MCF 10A (cell line): Measurements from ENCODE around the gene PXYLP1. TPM values are rescaled to one million over a fixed set of nuclear protein-coding genes. Genes with fewer than 3 reads are reported as not detected.

ENCODE experiments used
- BruUV-seq: library from RNA; stranded (reverse); fragments of 400-500 nt; replicated peaks from 2 replicates; lab custom pipeline; 2021; lab: Mats Ljungman, UMichigan
- CTCF ChIA-PET: fragments of 300-600 bp; sonication (Branson Sonifier 250); formaldehyde crosslinking; extraction: SDS; loops from one replicate; lab custom pipeline; 2021; ENCODE audit warnings: antibody characterized with exemption, inconsistent platforms; lab: Yijun Ruan, JAX
- POLR2A ChIA-PET: fragments of 300-600, 350-650 bp; sonication (Branson Sonifier 250); formaldehyde crosslinking; extraction: SDS; loops from one replicate; lab custom pipeline; 2020; ENCODE audit warnings: antibody characterized with exemption, inconsistent platforms; lab: Yijun Ruan, JAX
- DNase-seq: peaks from one replicate; pipeline ENCODE4 v3.0.0-alpha.2; 2018; ENCODE audit not compliant: unreplicated experiment
- H3K27ac Mint-ChIP-seq: one replicate; pipeline ENCODE4 v1.8.0; 2022; ENCODE audit warnings: mild to moderate bottlenecking, low read depth, mixed read lengths; ENCODE audit not compliant: unreplicated experiment
- H3K27me3 Mint-ChIP-seq: one replicate; pipeline ENCODE4 v1.8.0; 2022; ENCODE audit warnings: mixed read lengths; ENCODE audit not compliant: insufficient read depth, unreplicated experiment
- H3K36me3 Mint-ChIP-seq: one replicate; pipeline ENCODE4 v1.8.0; 2022; ENCODE audit warnings: mild to moderate bottlenecking, moderate library complexity, mixed read lengths; ENCODE audit not compliant: insufficient read depth, unreplicated experiment
- H3K4me1 Mint-ChIP-seq: one replicate; pipeline ENCODE4 v1.8.0; 2022; ENCODE audit warnings: mixed read lengths; ENCODE audit not compliant: insufficient read depth, unreplicated experiment
- H3K4me3 Mint-ChIP-seq: one replicate; pipeline ENCODE4 v1.8.0; 2022; ENCODE audit warnings: mild to moderate bottlenecking, moderate library complexity, mixed read lengths; ENCODE audit not compliant: unreplicated experiment
- H3K9me3 Mint-ChIP-seq: one replicate; pipeline ENCODE4 v1.8.0; 2022; ENCODE audit warnings: mixed read lengths; ENCODE audit not compliant: unreplicated experiment
- CTCF ChIP-seq: fragments of 200-600 bp; IDR thresholded peaks from one replicate; pipeline ENCODE4 v1.8.0; 2022; ENCODE audit warnings: antibody characterized with exemption, mild to moderate bottlenecking; ENCODE audit not compliant: unreplicated experiment
- intact Hi-C: fragments of 100-400 bp; cut with micrococcal nuclease; formaldehyde crosslinking; loops from 2 replicates; pipeline ENCODE4 v1.14.1; 2022
- total RNA-seq: library from RNA; stranded (reverse); gene quantifications from 2 replicates; pipeline ENCODE4 v1.2.3, GENCODE V29; 2022

PXYLP1 gene
- total RNA-seq, 1 experiment from 2014 or later, result 2.1 TPM

- intact Hi-C loops, result no loop called here
Observed at GRCh38 chr3:141342386-141342785, 110.8 kb downstream of the PXYLP1 start.

GRCh38 chr3:141343077-141343476 lies 111.5 kb downstream of the PXYLP1 start:
- POLR2A ChIA-PET, result no interaction called here
- DNase-seq, result no peak
- H3K9me3 Mint-ChIP-seq, result peaks cover 17% of the 10 kb centered on the region
- TF ChIP-seq CTCF, result no peak
- H3K27me3 Mint-ChIP-seq, result no peaks in the 10 kb centered on the region
- CTCF ChIA-PET, result interaction anchor here (0.7 to 0.8 kb wide), 2 partner anchors 107 to 112 kb away, joined by 4 to 6 read pairs; no protein-coding TSS in a partner anchor
- intact Hi-C loops, result no loop called here
- no peaks in the 10 kb centered on the region for H3K36me3 Mint-ChIP-seq
- no TSS peak for BruUV-seq
- no peak overlapping the region for H3K4me3 Mint-ChIP-seq
- no peak overlapping the region for H3K27ac Mint-ChIP-seq
- no peaks in the 10 kb centered on the region for H3K4me1 Mint-ChIP-seq

More at GRCh38 chr3:141342386-141342785, 110.8 kb downstream of the PXYLP1 start:
- no peaks in the 10 kb centered on the region for H3K27me3 Mint-ChIP-seq
- POLR2A ChIA-PET, result no interaction called here
- peaks cover 17% of the 10 kb centered on the region for H3K9me3 Mint-ChIP-seq
- no peak for DNase-seq
- no peaks in the 10 kb centered on the region for H3K36me3 Mint-ChIP-seq
- no peak for TF ChIP-seq CTCF
- no TSS peak for BruUV-seq
- CTCF ChIA-PET, result interaction anchor here (0.7 to 0.8 kb wide), 2 partner anchors 108 to 113 kb away, joined by 4 to 6 read pairs; no protein-coding TSS in a partner anchor
- no peak overlapping the region for H3K4me3 Mint-ChIP-seq
- H3K27ac Mint-ChIP-seq, result no peak overlapping the region
- H3K4me1 Mint-ChIP-seq, result no peaks in the 10 kb centered on the region

- BruUV-seq, result no TSS peak
- no peaks in the 10 kb centered on the region for H3K27me3 Mint-ChIP-seq
- no peak overlapping the region for H3K4me3 Mint-ChIP-seq
- no peaks in the 10 kb centered on the region for H3K36me3 Mint-ChIP-seq
- no peak for TF ChIP-seq CTCF
- intact Hi-C loops, result no loop called here
- DNase-seq, result no peak
- no peak overlapping the region for H3K27ac Mint-ChIP-seq
- peaks cover 17% of the 10 kb centered on the region for H3K9me3 Mint-ChIP-seq
- H3K4me1 Mint-ChIP-seq, result no peaks in the 10 kb centered on the region
- ChIA-PET CTCF (no interaction called here), POLR2A (no interaction called here)
Observed at GRCh38 chr3:141343865-141344271, 112.2 kb downstream of the PXYLP1 start.

Other genes with a start within 250 kb of the PXYLP1 start
- not detected in 2 replicates for gene SPSB4, start 180.5 kb upstream of the PXYLP1 start, total RNA-seq
- 168 and 186 TPM in 2 replicates for gene ZBTB38, start 136.7 kb downstream of the PXYLP1 start, total RNA-seq